Measurements from ENCODE around the gene QRFP. TPM values are rescaled to one million over a fixed set of nuclear protein-coding genes. Genes with fewer than 3 reads are reported as not detected.
"Not testable (repeated sequence)": the region's sequence is repeated elsewhere in the genome, so short reads cannot be mapped to it uniquely, and the experiment has no call there.

QRFP gene
- total RNA-seq, 4 donors from 2014 or later: not detected

- DNase-seq (ENCODE audit: low spot score in 2 of 2): no peak
- Histone ChIP-seq H3K27ac (no peak overlapping the region), H3K4me1 (no peaks in the 10 kb centered on the region), H3K9me3 (no peaks in the 10 kb centered on the region), H3K36me3 (no peaks in the 10 kb centered on the region), H3K27me3 (peaks cover 33% of the 10 kb centered on the region), H3K4me3 (peak overlapping the region; percentile 16)
- TF ChIP-seq EP300 (IDR thresholded peaks at IDR 0.05) (no peak), POLR2AphosphoS5 (IDR thresholded peaks at IDR 0.05) (no peak), CTCF (IDR thresholded peaks at IDR 0.05) (no peak), POLR2A (IDR thresholded peaks at IDR 0.05) (no peak)
- WGBS: 33% methylated on average over 38 of the region's 38 CpGs
These were observed 16.5 kb upstream of the QRFP start for GRCh38 chr9:130912932-130913598.

GRCh38 chr9:130911254-130912049, 14.8 kb upstream of the QRFP start:
- H3K4me1 ChIP-seq: no peaks in the 10 kb centered on the region
- WGBS: 87% methylated on average over 21 of the region's 26 CpGs
- peaks cover 22% of the 10 kb centered on the region for H3K27me3 ChIP-seq
- no peak for DNase-seq (ENCODE audit: low spot score in 2 of 2)
- TF ChIP-seq POLR2AphosphoS5 (IDR thresholded peaks at IDR 0.05) (no peak), POLR2A (IDR thresholded peaks at IDR 0.05) (no peak), EP300 (IDR thresholded peaks at IDR 0.05) (no peak), CTCF (IDR thresholded peaks at IDR 0.05) (no peak)
- H3K36me3 ChIP-seq: no peaks in the 10 kb centered on the region
- H3K9me3 ChIP-seq: no peaks in the 10 kb centered on the region
- no peak overlapping the region for H3K27ac ChIP-seq
- H3K4me3 ChIP-seq: no peak overlapping the region

DNA sequence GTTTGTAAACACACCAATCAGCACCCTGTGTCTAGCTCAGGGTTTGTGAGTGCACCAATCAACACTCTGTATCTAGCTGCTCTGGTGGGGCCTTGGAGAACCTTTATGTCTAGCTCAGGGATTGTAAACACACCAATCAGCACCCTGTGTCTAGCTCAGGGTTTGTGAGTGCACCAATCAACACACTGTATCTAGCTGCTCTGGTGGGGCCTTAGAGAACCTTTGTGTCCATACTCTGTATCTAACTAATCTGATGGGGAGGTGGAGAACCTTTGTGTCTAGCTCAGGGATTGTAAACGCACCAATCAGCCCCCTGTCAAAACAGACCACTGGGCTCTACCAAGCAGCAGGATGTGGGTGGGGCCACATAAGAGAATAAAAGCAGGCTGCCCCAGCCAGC, 14.1 kb upstream of the QRFP start:
- not testable (repeated sequence) for H3K27ac ChIP-seq; H3K36me3 ChIP-seq; H3K4me3 ChIP-seq; H3K4me1 ChIP-seq; H3K9me3 ChIP-seq; DNase-seq (ENCODE audit: low spot score in 2 of 2)
- WGBS: 67% methylated on average over 1 of the region's 1 CpG
- peaks cover 30% of the 10 kb centered on the region for H3K27me3 ChIP-seq

DNA sequence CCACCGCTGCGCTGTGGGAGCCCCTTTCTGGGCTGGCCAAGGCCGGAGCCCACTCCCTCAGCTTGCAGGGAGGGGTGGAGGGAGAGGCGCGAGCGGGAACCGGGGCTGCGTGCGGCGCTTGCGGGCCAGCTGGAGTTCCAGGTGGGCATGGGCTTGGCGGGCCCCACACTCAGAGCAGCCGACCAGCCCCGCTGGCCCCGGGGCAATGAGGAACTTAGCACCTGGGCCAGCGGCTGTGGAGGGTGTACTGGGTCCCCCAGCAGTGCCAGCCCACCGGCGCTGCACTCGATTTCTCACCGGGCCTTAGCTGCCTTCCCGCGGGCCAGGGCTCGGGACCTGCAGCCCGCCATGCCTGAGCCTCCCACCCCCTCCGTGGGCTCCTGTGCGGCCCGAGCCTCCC, 13.4 kb upstream of the QRFP start:
- WGBS: 82% methylated on average over 6 of the region's 27 CpGs
- not testable (repeated sequence) for H3K27ac ChIP-seq; H3K4me3 ChIP-seq; H3K36me3 ChIP-seq; DNase-seq (ENCODE audit: low spot score in 2 of 2); H3K4me1 ChIP-seq; H3K9me3 ChIP-seq
- H3K27me3 ChIP-seq: peaks cover 32% of the 10 kb centered on the region

- H3K4me3 ChIP-seq: no peak overlapping the region
- 73% methylated on average over 17 of the region's 19 CpGs for WGBS
These were observed 12.3 kb upstream of the QRFP start for GRCh38 chr9:130908878-130909355.

More at GRCh38 chr9:130908878-130909355, 12.3 kb upstream of the QRFP start:
- H3K36me3 ChIP-seq: no peaks in the 10 kb centered on the region
- peaks cover 30% of the 10 kb centered on the region for H3K27me3 ChIP-seq
- no peaks in the 10 kb centered on the region for H3K9me3 ChIP-seq
- TF ChIP-seq POLR2A (IDR thresholded peaks at IDR 0.05) (no peak), CTCF (IDR thresholded peaks at IDR 0.05) (no peak), POLR2AphosphoS5 (IDR thresholded peaks at IDR 0.05) (no peak), EP300 (IDR thresholded peaks at IDR 0.05) (no peak)
- no peak for DNase-seq (ENCODE audit: low spot score in 2 of 2)
- no peak overlapping the region for H3K27ac ChIP-seq
- no peaks in the 10 kb centered on the region for H3K4me1 ChIP-seq

Measured in suprapubic skin (tissue), 4 donors.